Naive thymus-derived CD4-positive, alpha-beta T cell (primary cell): Measurements from ENCODE around the gene SPINDOC. TPM values are rescaled to one million over a fixed set of nuclear protein-coding genes. Genes with fewer than 3 reads are reported as not detected.

ENCODE experiments used
- ATAC-seq: fragments of 150-1000 bp; cut with Tn5 transposase; 2 replicates; pipeline ENCODE4 v1.10.0; 2021; ENCODE audit warnings: mild to moderate bottlenecking, moderate library complexity
- CTCF ChIA-PET: fragments of 350-600 bp; sonication (Branson Sonifier 250); formaldehyde crosslinking; loops from one replicate; lab custom pipeline; 2021; ENCODE audit warnings: antibody characterized with exemption; lab: Charles Lee
- POLR2A ChIA-PET: fragments of 350-600 bp; sonication (Branson Sonifier 250); formaldehyde crosslinking; loops from one replicate; lab custom pipeline; 2021; ENCODE audit warnings: antibody characterized with exemption, inconsistent platforms; lab: Charles Lee
- DNase-seq, 9 donors: peaks; one replicate each; pipeline versions ENCODE4 v3.0.0 to v3.0.0-alpha.2; 2020 to 2022; ENCODE audit warnings: mixed read lengths in 1 of 9
- H3K27ac ChIP-seq: one replicate; pipeline ENCODE4 v1.7.0; 2013; ENCODE audit warnings: mild to moderate bottlenecking, low read depth, low read length, moderate library complexity
- H3K27me3 ChIP-seq, 2 donors: one replicate each; pipeline ENCODE4 v1.7.0; 2013; ENCODE audit warnings: low read length in 2 of 2, mild to moderate bottlenecking in 2 of 2, moderate library complexity in 2 of 2; ENCODE audit not compliant: control insufficient read depth in 2 of 2, insufficient read depth in 2 of 2
- H3K36me3 ChIP-seq, 3 experiments: 1 replicate in 2 of 3; 2 replicates in 1 of 3; pipeline ENCODE4 v1.7.0; 2013; ENCODE audit warnings: low read length in 3 of 3, mild to moderate bottlenecking in 3 of 3, moderate library complexity in 1 of 3; ENCODE audit not compliant: insufficient read depth in 3 of 3, control insufficient read depth in 2 of 3
- H3K4me1 ChIP-seq, 2 donors: one replicate each; pipeline ENCODE4 v1.7.0; 2013; ENCODE audit warnings: low read length in 2 of 2, mild to moderate bottlenecking in 2 of 2, moderate library complexity in 1 of 2; ENCODE audit not compliant: control insufficient read depth in 2 of 2, insufficient read depth in 2 of 2
- H3K4me3 ChIP-seq: 2 replicates; pipeline ENCODE4 v1.7.0; 2013; ENCODE audit warnings: mild to moderate bottlenecking, low read length
- H3K9me3 ChIP-seq, 3 experiments: 1 replicate in 2 of 3; 2 replicates in 1 of 3; pipeline ENCODE4 v1.7.0; 2013; ENCODE audit warnings: low read length in 3 of 3; ENCODE audit not compliant: control insufficient read depth in 2 of 3
- H3K27ac Mint-ChIP-seq, 9 donors: one replicate each; pipeline ENCODE4 v1.8.0; 2020 to 2022; ENCODE audit warnings: mixed read lengths in 9 of 9, mild to moderate bottlenecking in 8 of 9, moderate library complexity in 5 of 9, inconsistent platforms in 2 of 9
- H3K27me3 Mint-ChIP-seq, 5 donors: one replicate each; pipeline ENCODE4 v1.8.0; 2021 to 2022; ENCODE audit warnings: mixed read lengths in 5 of 5, mild to moderate bottlenecking in 1 of 5
- H3K36me3 Mint-ChIP-seq, 5 donors: one replicate each; pipeline ENCODE4 v1.8.0; 2020 to 2022; ENCODE audit warnings: mixed read lengths in 5 of 5, mild to moderate bottlenecking in 3 of 5, inconsistent platforms in 1 of 5
- H3K4me1 Mint-ChIP-seq, 7 donors: one replicate each; pipeline ENCODE4 v1.8.0; 2020 to 2022; ENCODE audit warnings: mixed read lengths in 7 of 7, mild to moderate bottlenecking in 3 of 7, inconsistent platforms in 1 of 7
- H3K4me3 Mint-ChIP-seq, 10 donors: one replicate each; pipeline ENCODE4 v1.8.0; 2020 to 2022; ENCODE audit warnings: mild to moderate bottlenecking in 10 of 10, mixed read lengths in 10 of 10, moderate library complexity in 6 of 10, inconsistent platforms in 2 of 10
- H3K9me3 Mint-ChIP-seq, 11 donors: one replicate each; pipeline ENCODE4 v1.8.0; 2020 to 2022; ENCODE audit warnings: mixed read lengths in 11 of 11, mild to moderate bottlenecking in 4 of 11, inconsistent platforms in 1 of 11, moderate library complexity in 1 of 11
- intact Hi-C, 2 donors: fragments of 100-400 bp; cut with micrococcal nuclease; formaldehyde crosslinking; loops; one replicate each; pipeline ENCODE4 v1.15.1; 2023
- polyA plus RNA-seq, 2 donors: library from polyadenylated mRNA; unstranded; fragments of 300-500 nt; fragmentation: Illumina TruSeq; gene quantifications; one replicate each; pipeline ENCODE4 v1.2.3, GENCODE V29; 2021
- total RNA-seq, 6 experiments: library from RNA in 5 of 6; stranded (reverse) in 5 of 6; gene quantifications; 1 replicate in 5 of 6; 2 replicates in 1 of 6; pipeline ENCODE4 v1.2.3 and lab custom pipeline; 2021 to 2026

Gene SPINDOC
- total and polyA plus RNA-seq, 7 experiments from 2014 or later: 0.22 to 42.2 (median 8.2) TPM

DNA sequence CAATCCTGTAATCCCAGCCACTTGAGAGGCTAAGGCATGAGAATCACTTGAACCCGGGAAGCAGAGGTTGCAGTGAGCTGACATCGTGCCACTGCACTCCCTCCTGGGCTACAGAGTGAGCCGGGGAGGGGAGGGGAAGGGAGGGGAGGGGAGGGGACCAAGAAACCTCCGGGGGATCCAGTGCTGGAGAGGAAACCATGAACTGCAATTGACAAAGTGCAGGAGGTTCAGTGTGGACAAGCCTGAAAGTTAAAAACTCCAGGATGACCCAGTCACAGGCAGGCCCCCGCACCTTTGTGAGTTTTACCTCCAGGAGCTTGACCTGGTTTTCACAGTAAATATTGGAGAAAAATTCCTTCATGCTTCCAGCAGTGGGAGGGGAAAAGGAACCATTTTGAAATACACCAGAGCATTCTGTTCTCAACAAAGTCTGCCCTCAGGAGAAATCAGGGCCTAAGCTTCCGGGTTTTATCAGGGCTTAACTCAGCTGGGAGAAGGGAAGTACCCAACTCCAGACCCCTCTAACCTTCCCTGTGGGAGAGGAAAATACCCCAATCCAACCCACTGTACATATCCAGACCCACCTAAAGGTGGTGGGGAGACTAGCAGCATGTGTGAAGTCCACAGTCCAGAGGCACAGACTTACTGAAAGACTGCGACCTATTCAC lies 29.2 kb upstream of the SPINDOC start:
- Mint-ChIP-seq H3K4me1 (peaks cover 0 to 6% (median 0%) of the 10 kb centered on the region in 7 donors), H3K4me3 (no peak overlapping the region), H3K27ac (no peak overlapping the region), H3K27me3 (peaks cover 0 to 21% (median 0%) of the 10 kb centered on the region in 5 donors), H3K36me3 (no peaks in the 10 kb centered on the region), H3K9me3 (no peaks in the 10 kb centered on the region)
- Histone ChIP-seq H3K4me1 (no peaks in the 10 kb centered on the region), H3K36me3 (no peaks in the 10 kb centered on the region), H3K4me3 (no peak overlapping the region), H3K27ac (no peak overlapping the region), H3K9me3 (no peaks in the 10 kb centered on the region), H3K27me3 (no peaks in the 10 kb centered on the region)
- ATAC-seq (no peak), DNase-seq (no peak)
- ChIA-PET POLR2A (interaction anchor here (0.7 kb wide), 1 partner anchor 123 kb away, joined by 3 read pairs; no protein-coding TSS in a partner anchor), CTCF (no interaction called here)
- intact Hi-C loops: no loop called here

DNA sequence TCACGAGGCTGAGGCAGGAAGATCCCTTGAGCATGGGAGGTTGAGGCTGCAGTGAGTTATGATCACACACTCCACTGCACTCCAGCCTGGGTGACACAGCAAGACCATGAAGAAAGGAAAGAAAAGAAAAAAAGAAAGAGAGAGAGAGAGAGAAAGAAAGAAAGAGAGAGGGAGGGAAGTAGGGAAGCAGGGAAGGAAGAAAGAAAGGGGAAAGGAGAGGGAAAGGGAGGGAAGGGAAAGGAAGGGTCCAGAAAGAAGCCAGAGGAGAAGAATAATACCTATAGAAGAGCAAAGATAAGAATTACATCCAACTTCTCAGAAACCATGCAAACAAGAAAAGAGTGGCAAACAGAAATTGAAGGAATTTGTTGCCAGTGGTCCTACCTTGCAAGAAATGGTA lies 27.4 kb upstream of the SPINDOC start:
- no peaks in the 10 kb centered on the region for H3K36me3 Mint-ChIP-seq
- H3K4me1 Mint-ChIP-seq: peaks cover 0 to 8% (median 0%) of the 10 kb centered on the region in 7 donors
- Histone ChIP-seq H3K9me3 (no peaks in the 10 kb centered on the region), H3K36me3 (no peaks in the 10 kb centered on the region), H3K27me3 (no peaks in the 10 kb centered on the region), H3K27ac (no peak overlapping the region), H3K4me1 (no peaks in the 10 kb centered on the region), H3K4me3 (no peak overlapping the region)
- ATAC-seq (no peak), DNase-seq (no peak)
- ChIA-PET CTCF (no interaction called here), POLR2A (no interaction called here)
- H3K9me3 Mint-ChIP-seq: peaks cover 0 to 11% (median 0%) of the 10 kb centered on the region in 11 donors
- H3K27me3 Mint-ChIP-seq: peaks cover 0 to 16% (median 0%) of the 10 kb centered on the region in 5 donors
- intact Hi-C loops: no loop called here
- no peak overlapping the region for H3K27ac Mint-ChIP-seq
- no peak overlapping the region for H3K4me3 Mint-ChIP-seq

DNA sequence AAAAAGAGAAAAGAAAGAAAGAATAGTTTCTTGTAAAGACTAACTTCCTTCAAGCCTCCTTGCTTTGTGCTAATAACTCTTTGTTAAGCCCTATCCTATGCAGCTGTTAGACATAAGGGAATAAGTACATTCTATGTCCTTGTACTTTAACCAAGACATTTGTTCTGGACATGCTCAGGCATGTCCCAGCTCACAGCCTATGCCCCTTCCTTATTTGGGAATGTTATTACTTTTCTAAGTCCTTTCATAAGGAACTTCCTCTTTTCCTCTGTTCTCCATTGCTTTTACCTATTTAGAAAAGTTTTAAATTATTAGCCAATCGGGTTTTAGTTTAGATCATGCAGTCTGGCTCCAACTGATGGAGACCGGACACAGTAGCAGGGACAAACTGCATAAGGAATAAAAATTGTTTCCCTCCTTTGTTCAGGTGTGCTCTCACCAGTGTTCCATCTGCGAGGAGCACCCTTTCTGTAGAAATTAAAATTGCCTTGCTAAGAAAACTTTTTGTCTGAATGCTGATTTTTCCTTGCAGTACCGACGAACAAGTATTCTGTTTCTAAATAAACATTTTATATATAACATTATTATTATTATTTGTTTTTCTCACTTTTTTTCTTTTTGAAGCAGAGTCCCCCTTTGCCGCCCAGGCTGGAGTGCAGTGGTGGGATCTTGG lies 21.6 kb upstream of the SPINDOC start:
- intact Hi-C loops: no loop called here
- no peak overlapping the region for H3K27ac ChIP-seq

DNA sequence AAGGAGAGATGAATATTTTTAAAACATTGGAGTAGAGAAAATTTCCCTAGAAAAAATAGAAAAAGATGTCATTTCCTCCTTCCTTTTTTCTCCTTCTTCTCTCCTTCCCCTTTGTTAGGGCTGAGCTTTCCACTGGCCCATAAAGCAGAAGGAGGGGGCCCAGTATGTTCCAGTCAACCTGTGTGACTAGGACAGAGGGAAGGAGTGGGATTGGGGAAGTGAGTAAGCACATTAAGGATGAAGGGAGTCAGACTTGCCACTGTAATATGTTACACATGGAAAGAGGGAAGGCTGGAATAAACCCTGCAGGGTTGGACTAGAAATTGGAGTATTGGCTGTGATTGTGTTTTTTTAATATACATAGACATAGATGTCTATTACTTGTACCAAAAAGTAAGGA lies 20.1 kb upstream of the SPINDOC start:
- Mint-ChIP-seq H3K4me3 (no peak overlapping the region), H3K36me3 (peaks cover 0 to 7% (median 0%) of the 10 kb centered on the region in 5 donors), H3K4me1 (peaks cover 0 to 8% (median 0%) of the 10 kb centered on the region in 7 donors), H3K27me3 (peaks cover 4 to 10% (median 6%) of the 10 kb centered on the region in 5 donors), H3K9me3 (peaks cover 0 to 33% (median 11%) of the 10 kb centered on the region in 11 donors), H3K27ac (no peak overlapping the region)
- Histone ChIP-seq H3K4me3 (no peak overlapping the region), H3K27ac (no peak overlapping the region), H3K27me3 (no peaks in the 10 kb centered on the region), H3K36me3 (no peaks in the 10 kb centered on the region), H3K4me1 (no peaks in the 10 kb centered on the region), H3K9me3 (peaks cover 0 to 14% (median 0%) of the 10 kb centered on the region in 3 experiments)
- ATAC-seq (no peak), DNase-seq (no peak)
- intact Hi-C loops: no loop called here
- ChIA-PET POLR2A (no interaction called here), CTCF (no interaction called here)

More for the DNA sequence above, 21.6 kb upstream of the SPINDOC start:
- H3K27me3 Mint-ChIP-seq: peaks cover 4 to 9% (median 6%) of the 10 kb centered on the region in 5 donors
- Histone ChIP-seq H3K27me3 (no peaks in the 10 kb centered on the region), H3K4me1 (no peaks in the 10 kb centered on the region), H3K36me3 (no peaks in the 10 kb centered on the region), H3K9me3 (peaks cover 0 to 14% (median 0%) of the 10 kb centered on the region in 3 experiments), H3K4me3 (no peak overlapping the region)
- ChIA-PET CTCF (no interaction called here), POLR2A (no interaction called here)
- H3K4me1 Mint-ChIP-seq: peaks cover 0 to 8% (median 0%) of the 10 kb centered on the region in 7 donors
- H3K27ac Mint-ChIP-seq: no peak overlapping the region
- H3K36me3 Mint-ChIP-seq: peaks cover 0 to 7% (median 0%) of the 10 kb centered on the region in 5 donors
- peaks cover 0 to 33% (median 11%) of the 10 kb centered on the region in 11 donors for H3K9me3 Mint-ChIP-seq
- ATAC-seq (no peak), DNase-seq (no peak)
- no peak overlapping the region for H3K4me3 Mint-ChIP-seq

DNA sequence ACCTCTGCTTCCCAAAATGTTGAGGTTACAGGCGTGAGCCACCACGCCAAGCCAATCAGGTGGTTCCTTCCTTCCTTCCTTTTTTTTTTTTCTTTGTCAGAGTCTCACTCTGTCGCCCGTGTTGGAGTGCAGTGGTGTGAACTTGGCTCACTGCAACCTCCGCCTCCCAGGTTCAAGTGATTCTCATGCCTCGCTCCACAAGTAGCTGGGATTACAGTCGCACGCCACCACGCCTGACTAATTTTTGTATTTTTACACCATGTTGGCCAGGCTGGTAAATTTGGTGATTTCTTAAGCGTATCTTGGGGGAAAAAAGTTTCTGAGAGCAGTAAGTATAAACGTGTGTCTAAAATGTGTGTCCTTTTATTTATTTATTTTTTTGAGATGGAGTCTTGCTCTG lies 18.2 kb upstream of the SPINDOC start:
- Histone ChIP-seq H3K27me3 (no peaks in the 10 kb centered on the region), H3K27ac (no peak overlapping the region), H3K4me1 (no peaks in the 10 kb centered on the region), H3K9me3 (peaks cover 0 to 14% (median 0%) of the 10 kb centered on the region in 3 experiments), H3K4me3 (no peak overlapping the region), H3K36me3 (no peaks in the 10 kb centered on the region)
- ChIA-PET CTCF (interaction anchor here (0.7 kb wide), 1 partner anchor 772 kb away, joined by 5 read pairs; no protein-coding TSS in a partner anchor), POLR2A (interaction anchor here (0.7 kb wide), 1 partner anchor 133 kb away, joined by 3 read pairs; no protein-coding TSS in a partner anchor)
- peaks cover 4 to 15% (median 6%) of the 10 kb centered on the region in 5 donors for H3K27me3 Mint-ChIP-seq
- DNase-seq (no peak), ATAC-seq (no peak)
- no peak overlapping the region for H3K27ac Mint-ChIP-seq
- peaks cover 0 to 7% (median 0%) of the 10 kb centered on the region in 5 donors for H3K36me3 Mint-ChIP-seq
- H3K4me1 Mint-ChIP-seq: peaks cover 0 to 4% (median 0%) of the 10 kb centered on the region in 7 donors
- peaks cover 0 to 29% (median 11%) of the 10 kb centered on the region in 11 donors for H3K9me3 Mint-ChIP-seq
- H3K4me3 Mint-ChIP-seq: no peak overlapping the region
- intact Hi-C loops: no loop called here

DNA sequence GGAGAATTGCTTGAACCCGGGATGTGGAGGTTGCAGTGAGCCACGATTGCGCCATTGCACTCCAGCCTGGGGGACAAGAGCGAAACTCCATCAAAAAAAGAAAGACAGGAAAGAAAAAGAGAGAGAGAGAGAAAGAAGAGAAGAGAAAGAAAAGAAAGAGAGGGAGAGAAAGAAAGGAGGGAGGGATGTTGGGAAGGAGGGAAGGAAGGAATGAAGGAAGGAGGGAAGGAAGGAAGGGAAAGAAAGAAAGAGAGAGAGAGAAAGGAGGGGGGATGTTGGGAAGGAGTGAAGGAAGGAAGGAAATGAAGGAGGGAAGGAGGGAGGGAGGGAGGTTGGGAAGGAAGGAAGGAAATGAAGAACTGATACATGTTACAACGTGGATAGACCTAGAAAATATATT lies 12.3 kb upstream of the SPINDOC start:
- ATAC-seq (no peak), DNase-seq (no peak)
- ChIA-PET CTCF (interaction anchor here (0.8 kb wide), 1 partner anchor 35 kb away, joined by 3 read pairs; no protein-coding TSS in a partner anchor), POLR2A (interaction anchor here (0.6 kb wide), 1 partner anchor 8 kb away, joined by 3 read pairs; no protein-coding TSS in a partner anchor)
- Histone ChIP-seq H3K36me3 (no peaks in the 10 kb centered on the region), H3K27me3 (no peaks in the 10 kb centered on the region), H3K27ac (no peak overlapping the region), H3K9me3 (no peaks in the 10 kb centered on the region), H3K4me3 (no peak overlapping the region), H3K4me1 (no peaks in the 10 kb centered on the region)
- Mint-ChIP-seq H3K4me1 (peaks cover 0 to 2% (median 0%) of the 10 kb centered on the region in 7 donors), H3K27ac (peak overlapping the region in 1 of 9 donors; percentile 9), H3K4me3 (no peak overlapping the region), H3K27me3 (peaks cover 4 to 16% (median 5%) of the 10 kb centered on the region in 5 donors), H3K36me3 (no peaks in the 10 kb centered on the region), H3K9me3 (peaks cover 0 to 2% (median 0%) of the 10 kb centered on the region in 11 donors)
- intact Hi-C loops: no loop called here
